GM19467 (cell line): ENCODE measurements around the gene SLC25A47.

Experiments
- ATAC-seq: cut with Tn5 transposase; IDR thresholded peaks from one replicate; pipeline ENCODE4 v1.9.1; 2021; ENCODE audit warnings: mild to moderate bottlenecking, moderate library complexity; ENCODE audit not compliant: unreplicated experiment

Gene SLC25A47

DNA sequence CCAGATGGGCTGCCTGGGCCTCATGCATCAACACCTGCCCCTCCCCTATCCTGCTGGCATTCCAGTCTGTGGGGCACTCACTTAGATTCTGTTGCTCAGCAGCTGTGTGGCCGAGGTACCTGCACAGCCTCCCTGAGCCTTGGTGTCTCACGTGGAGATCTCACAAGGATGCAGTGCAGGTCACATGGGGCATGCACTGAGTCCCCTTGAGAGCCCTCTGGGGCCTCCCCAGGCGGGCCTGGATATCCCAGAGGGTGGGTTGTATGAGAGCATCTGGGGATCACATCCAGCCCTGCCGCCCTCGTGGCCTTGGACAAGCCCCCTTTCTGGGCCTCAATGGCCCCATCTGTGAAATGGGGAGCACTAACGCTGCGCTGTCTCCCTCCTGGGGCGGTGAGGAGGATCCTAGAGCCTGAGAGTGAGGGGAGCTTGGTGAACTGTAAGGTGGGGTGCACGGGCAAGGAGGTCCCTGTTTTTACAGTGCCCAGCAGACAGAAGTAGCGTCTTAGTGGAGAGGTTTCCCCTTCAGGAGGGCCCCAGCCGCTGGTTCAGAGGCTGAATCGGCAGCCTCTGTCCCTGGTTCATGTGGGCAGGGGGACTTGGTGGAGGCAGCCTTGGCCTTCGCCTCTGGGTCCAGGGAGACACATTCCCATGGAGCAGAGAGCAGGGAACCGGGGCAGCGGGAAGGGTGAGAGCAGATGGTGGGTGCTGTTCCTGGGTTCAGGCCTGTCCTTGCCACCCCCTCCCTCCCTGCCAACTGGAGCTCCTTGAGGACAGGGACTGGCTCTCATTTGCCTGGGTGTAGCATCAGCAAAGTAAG lies 791 bp upstream of the SLC25A47 start:
- no peak for ATAC-seq

DNA sequence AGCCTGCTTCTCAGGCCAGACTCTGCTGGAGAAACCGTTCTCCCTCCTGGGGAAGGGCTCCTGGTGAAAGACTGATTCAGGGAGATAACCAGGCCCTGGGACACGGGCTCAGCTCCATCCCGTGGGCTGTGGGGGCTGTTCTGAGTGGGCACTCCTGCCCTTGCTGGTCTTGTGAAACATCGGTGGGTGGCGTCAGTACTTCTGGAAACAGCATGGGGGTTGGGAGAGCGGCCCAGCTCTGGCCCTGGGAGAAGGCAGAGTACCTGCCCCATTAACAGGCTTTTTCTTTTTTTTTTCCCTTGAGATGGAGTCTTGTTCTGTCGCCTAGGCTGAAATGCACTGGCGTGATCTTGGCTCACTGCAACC lies 786 bp downstream of the SLC25A47 start:
- no peak for ATAC-seq

DNA sequence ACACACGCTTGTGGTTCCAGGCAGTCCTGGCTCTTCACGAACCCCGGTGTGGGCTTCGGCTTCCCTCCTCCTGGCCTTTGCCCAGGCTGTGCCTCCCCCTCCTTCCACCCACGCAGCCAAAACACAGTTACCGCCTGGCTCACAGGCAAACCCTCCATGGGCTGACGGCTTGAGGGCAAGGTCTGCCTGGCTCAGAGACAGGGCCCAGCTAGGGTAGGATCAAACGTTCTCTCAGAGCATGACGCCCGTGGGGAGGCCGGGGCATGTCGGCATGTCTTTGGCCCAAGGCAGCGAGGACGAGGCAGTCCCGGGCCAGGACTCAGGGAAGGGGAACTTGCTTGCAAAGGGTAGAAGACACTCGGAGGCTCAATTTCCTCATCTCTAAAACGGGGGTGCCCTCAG lies 2.1 kb downstream of the SLC25A47 start:
- no peak for ATAC-seq

DNA sequence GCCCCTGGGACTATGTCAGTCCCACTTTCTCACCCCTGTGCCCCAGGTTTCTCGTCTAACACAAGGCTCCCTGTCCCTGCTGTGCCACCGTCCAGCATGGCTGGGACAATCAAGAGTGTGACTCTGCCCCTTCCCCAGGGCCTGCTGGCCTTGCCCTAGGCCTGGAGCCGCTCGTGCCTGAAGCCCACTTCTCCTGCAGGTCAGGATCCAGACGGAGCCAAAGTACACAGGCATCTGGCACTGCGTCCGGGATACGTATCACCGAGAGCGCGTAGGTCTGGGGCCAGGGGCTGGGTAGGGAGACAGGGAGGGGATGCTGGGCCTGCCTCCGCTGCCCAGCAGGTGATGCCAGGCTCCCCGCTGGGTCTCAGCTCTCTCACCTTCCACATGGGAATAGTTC lies 2.8 kb downstream of the SLC25A47 start:
- no peak for ATAC-seq

DNA sequence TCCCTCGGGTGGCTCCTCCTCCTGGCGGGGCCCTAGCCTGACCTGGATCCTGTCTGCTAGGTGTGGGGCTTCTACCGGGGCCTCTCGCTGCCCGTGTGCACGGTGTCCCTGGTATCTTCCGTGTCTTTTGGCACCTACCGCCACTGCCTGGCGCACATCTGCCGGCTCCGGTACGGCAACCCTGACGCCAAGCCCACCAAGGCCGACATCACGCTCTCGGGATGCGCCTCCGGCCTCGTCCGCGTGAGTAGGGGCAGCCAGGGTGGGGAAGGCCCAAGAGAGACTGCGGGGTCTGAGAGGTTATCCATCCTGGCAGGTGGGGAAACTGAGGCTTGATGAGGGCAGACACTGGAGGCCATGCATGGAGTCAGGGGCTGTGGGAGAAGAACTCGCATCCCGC lies 4.0 kb downstream of the SLC25A47 start:
- no peak for ATAC-seq

DNA sequence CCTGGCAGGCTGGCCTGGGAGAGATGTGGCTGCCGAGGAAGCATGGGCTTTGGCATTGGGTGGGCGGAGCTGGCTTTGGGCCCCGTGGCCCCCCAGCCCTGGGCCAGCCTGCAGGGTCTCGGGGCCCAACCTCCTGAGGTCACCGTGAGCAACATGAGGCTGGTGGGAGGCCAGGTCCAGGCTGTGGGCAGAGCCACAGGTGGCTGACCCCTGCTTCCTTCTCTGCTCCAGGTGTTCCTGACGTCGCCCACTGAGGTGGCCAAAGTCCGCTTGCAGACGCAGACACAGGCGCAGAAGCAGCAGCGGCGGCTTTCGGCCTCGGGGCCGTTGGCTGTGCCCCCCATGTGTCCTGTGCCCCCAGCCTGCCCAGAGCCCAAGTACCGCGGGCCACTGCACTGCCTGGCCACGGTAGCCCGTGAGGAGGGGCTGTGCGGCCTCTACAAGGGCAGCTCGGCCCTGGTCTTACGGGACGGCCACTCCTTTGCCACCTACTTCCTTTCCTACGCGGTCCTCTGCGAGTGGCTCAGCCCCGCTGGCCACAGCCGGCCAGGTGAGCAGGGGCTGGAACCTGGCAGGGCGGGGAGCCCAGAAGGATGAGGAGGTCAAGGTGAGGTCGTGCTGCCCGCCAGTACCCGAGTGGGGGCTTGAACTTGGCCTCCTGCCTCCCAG lies 5.5 kb downstream of the SLC25A47 start:
- no peak for ATAC-seq

DNA sequence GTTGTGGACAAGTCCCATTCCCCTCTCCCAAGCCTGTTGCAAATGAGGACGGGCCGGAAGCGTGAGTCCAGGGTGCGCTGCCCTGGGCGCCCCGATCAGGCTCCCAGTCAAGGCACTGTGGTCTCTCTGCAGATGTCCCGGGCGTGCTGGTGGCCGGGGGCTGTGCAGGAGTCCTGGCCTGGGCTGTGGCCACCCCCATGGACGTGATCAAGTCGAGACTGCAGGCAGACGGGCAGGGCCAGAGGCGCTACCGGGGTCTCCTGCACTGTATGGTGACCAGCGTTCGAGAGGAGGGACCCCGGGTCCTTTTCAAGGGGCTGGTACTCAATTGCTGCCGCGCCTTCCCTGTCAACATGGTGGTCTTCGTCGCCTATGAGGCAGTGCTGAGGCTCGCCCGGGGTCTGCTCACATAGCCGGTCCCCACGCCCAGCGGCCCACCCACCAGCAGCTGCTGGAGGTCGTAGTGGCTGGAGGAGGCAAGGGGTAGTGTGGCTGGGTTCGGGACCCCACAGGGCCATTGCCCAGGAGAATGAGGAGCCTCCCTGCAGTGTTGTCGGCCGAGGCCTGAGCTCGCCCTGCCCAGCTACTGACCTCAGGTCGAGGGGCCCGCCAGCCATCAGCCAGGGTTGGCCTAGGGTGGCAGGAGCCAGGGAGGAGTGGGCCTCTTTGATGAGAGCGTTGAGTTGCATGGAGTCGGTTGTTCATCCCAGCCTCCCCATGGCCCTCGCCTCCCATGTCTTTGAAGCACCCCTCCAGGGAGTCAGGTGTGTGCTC lies 6.3 kb downstream of the SLC25A47 start:
- no peak for ATAC-seq

DNA sequence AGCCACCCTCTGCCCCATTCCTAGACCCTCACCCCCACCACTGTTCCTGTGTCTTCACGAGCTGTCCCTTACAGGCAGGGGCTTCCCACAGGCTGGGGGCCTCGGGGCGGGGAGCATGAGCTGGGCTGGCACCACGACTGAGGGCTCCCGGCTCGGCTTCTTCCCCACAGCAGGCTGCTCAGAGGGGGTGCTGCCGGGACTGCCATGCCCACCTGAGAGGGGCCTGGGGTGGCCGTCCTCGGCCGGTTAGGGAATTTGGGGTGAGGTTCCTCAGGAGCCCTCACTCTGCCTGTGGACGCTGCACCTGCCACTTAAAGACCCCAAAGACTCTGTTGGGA lies 6.8 kb downstream of the SLC25A47 start:
- no peak for ATAC-seq

DNA sequence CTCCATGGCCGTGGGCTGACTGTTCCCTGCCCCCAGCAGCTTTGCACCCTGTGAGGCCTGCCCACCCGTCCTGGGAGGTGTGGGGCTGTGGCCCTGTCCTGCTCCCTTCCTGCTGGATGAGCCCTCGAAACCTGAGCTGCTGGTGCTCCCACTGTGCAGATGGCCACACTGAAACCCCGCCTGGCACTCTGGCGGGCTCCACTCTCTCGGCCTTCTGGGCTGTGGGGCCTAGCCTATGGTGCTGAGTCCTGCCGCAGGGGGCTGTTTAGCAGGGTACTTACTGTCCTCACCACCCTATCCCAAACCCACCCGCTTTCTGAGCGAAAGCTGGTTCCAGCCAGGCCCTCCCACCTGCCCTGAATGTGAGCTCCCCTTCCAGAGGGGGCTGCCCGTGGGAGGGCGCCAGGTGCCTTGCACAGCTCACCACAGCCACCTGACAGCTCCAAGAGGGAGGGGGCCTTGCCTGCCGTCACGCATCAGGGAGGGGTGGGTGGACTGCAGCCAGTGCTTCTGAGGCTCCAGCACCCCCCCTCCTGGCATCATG lies 7.3 kb downstream of the SLC25A47 start:
- no peak for ATAC-seq

DNA sequence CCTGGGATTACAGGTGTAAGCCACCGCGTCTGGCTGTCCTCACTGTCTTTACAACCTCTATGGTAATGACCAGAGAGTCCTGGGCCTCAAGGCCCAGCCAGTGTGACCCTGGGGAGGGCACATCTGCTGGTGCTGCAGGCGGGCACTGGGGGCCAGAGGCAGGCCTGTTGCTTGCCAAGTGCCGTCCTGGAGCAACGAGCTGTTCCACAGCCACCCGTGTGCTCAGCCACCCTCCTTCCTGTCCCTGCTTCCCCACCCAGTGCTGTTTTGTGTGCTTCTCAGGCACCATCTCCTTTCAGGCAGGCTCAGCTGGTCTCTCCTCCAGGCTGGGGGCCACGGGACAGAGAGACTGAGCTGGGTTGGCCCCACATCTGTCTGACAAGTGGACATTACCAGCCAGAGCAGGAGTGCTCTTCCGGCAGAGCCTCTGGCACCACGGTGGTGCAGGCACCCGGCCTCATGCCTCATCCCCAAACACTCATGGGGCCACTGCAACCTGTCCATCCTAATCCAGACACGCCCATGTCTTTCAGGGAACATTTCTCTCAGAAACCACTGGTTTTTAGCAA lies 9.0 kb downstream of the SLC25A47 start:
- no peak for ATAC-seq

DNA sequence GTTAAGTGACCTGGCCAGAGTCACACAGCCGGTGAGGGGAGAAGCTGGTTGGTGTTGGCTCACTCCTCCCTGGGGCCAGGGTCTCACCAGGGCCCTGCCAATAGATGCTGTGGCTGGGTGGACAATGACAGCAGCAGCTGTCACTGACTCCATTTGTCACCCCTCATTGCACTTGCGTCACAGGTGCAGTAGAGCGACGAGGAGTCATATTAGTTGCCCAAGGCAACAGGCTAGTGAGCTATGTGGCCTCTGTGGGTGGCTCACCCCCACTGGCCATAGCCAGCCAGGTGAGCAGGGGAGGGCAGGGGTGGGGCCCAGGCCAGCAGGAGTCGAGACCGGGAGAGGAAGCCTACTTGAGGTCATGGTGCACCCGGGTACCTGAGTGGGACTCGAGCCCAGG lies 9.7 kb downstream of the SLC25A47 start:
- ATAC-seq: no peak

DNA sequence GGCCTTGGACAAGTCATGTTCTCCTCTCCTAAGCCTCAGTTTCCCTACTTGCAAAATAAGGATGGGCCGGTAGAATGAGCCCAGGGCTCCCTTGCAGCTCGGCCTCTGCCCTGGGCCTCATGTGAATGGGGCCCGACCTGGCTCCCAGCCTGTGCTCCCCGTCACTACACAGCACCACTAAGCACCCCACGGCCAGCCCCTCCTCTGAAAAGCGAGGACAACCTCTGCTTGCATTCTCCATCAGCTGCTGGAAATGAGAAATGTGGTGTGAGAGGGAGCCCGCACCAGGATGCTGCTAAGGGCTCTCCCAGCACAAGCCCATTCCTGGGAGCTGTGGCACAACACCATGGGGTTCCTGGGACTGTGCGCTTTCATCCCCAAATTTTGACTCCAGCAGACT lies 10.2 kb downstream of the SLC25A47 start:
- ATAC-seq: no peak

DNA sequence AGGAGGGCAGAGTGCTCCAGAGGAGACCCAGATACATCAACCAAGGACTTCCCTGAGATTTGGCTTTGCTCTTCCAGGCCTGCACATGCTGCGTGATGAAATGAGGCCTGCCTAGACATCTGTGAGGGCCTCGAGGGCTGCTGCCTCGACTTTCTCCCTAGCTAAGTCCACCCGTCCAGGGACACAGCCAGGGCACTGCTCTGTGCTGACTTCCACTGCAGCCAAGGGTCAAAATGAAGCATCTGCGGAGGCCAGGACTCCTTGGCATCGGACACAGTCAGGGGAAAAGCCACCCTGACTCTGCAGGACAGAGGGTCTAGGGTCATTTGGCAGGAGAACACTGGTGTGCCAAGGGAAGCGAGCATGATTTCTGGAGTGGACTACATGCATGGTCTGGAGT lies 10.7 kb downstream of the SLC25A47 start:
- no peak for ATAC-seq

DNA sequence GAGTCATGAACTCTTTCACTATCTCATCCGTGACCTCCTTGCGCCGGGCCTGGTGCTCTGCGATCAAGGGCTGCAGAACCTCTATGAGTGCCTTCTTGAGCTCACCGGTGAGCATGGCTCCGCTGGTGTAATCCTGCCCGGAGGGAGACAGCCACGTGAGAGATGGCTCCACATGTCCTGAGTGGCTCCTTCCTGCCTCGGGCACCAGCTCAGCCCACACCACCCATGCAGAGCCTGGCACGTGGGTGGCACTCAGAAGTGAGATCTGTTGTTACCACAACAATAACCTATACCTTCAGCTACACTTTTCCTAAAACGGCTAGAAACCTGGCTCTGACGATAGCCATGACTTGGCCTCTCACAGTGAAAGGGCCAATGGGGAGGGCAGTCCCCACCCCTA lies 11.8 kb downstream of the SLC25A47 start:
- ATAC-seq: no peak

DNA sequence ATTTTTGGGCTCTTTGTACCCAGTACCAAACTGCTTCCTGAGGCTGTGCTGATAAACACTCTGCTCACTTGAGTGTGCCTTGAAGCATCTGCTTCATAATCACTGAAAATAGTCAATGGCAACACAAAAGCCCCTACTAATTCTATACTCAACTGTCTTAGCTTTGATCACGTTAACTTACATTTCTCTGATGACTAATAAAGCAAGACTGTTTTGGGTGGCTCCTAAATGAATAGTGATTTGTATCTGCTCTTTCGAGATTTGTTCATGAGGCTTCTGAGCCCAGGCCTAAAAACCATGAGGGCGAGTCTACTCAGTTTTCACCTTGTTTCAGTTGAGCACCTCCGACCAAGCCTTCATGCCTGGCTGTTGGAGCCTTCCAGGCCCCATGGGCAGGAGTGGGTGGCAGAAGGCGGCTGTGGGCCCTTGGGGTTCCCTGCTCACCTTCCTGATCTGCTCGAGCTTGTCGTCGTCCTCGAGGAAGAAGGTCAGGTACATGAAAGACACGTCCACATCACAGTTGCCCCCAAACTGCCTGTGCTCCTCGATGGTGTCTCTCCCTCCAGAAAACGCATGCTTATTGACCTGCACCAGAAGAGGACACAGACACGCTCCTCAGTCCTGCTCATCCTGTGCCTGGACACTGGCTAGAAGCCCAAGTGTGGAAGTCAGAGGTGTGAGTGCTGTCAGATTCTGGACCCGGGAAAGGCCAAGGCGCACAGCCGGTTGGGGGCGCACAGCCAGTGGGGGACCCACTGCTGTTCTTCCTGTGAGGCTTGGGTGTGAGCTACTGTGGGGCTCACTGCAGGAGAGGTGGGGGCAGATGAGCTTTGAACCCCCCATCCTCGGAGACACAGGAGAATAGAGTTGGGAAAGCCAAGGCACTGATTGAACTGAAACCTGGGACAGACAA lies 13.7 kb downstream of the SLC25A47 start:
- ATAC-seq: no peak

DNA sequence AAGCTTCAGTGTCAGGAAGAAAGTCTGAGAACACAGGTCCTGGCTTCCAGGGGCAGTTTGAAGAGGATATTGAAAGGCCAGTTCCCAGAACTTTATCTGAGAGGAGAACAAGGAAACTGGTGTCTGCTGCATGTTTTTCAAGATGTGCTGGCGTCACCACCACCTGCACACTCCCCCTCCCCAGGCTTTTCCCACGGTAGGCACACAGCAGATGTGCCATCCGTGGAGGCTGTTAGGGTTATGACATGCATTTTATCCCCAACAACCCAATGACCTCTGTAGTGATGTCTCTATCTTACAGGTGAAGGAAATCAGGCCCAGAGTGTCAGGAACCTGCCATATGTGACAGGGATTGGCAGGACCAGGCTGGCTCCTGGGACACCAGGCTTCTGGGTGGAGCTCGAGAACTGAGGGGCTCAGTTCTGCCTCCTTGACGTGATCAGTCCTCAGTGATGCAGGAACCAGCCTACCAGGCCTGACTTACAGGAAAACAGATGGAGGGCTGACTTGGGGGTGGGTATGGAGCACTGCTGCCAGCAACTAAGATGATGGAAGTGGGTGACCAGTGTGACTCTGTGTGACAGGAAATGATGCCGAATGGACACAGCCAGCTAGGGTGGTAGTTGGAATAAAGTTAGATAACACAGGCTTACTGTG lies 16.8 kb downstream of the SLC25A47 start:
- ATAC-seq: no peak

DNA sequence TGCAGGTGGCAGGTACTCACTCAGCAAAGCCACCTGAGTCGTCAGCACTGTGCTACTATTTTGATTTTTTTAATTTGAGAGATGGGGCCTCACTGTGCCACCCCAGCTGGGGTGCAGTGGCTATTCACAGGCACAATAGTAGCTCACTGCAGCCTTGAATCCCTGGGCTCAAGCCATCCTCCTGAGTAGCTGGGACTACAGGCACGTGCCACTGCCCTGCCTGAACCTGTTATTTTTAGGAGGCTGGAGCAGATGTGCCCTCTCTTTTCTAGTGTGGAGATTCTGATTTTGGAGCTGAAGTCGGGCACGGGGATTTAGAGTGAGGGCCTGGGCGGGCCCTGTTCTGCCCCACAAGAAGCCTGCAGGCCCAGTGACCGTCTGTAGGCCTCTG lies 17.3 kb downstream of the SLC25A47 start:
- no peak for ATAC-seq

DNA sequence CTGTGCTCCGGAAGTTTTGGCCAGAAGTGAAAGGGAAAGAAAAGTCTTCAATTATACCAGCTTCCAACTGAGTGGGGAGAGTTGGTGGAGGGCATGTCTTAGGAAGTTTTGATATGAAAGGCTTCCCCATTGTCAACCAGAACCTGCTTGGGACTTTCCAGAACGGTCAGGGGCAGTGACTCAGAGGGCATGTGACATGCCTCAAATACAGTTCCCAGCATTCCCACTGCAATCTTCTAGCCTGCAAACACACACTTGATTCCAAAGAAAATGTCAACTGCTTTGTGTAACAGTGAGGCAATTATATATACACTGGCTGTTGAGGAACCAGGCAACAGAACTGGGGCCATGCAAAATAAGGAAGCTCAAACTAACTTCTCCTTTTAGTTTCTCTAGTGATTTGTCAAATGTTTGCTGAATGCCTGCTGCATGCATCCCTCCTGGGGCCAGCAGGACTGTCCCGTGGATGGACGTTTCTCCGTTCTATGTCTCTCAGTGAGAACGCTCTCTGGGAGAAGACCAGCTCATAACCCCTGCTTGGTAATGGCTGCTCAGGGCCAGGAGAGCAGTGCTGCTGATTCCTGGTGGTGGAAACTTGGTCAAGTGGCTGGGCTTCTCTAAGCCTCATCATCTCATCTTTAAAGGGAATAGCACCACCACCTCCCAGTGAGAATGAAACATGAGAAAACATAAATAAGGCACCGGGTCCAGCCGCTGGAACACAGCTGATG lies 18.3 kb downstream of the SLC25A47 start:
- ATAC-seq: no peak

DNA sequence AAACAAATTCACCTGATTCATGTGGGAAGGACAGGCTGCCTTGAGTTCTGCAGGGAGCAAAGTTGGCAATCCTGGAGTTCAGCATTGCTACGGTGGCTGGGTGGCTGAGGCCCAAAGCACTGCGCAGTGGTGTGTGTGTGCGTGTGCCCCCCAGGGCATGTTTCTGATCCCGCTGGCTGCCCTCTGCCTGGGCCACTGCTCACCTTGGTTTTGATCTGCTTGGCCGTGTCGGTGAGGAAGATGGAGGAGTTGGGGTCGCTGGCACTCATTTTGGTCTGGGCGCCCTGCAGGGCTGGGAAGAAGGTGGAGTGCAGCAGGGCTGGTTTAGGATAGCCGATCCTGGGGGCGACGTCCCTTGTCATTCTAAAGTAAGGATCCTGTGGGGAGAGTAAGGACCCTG lies 19.1 kb downstream of the SLC25A47 start:
- ATAC-seq: no peak
